Measurements from ENCODE around the gene C7orf33. TPM values are rescaled to one million over a fixed set of nuclear protein-coding genes. Genes with fewer than 3 reads are reported as not detected.

The C7orf33 gene
- total RNA-seq, 1 experiment from 2014 or later, result not detected

GRCh38 chr7:148652773-148653172 lies 62.2 kb downstream of the C7orf33 start:
- H3K9me3 Mint-ChIP-seq, result no peaks in the 10 kb centered on the region
- DNase-seq (ENCODE audit: low spot score) (no peak), ATAC-seq (no peak)
- CTCF ChIA-PET, result no interaction called here
- H3K36me3 Mint-ChIP-seq, result no peaks in the 10 kb centered on the region
- no peaks in the 10 kb centered on the region for H3K4me1 Mint-ChIP-seq
- no peaks in the 10 kb centered on the region for H3K27me3 Mint-ChIP-seq (ENCODE audit: low read depth)
- POLR2A ChIA-PET, result no interaction called here
- no peak overlapping the region for H3K27ac Mint-ChIP-seq
- H3K4me3 Mint-ChIP-seq, result no peak overlapping the region
- TF ChIP-seq ZNF512 (CRISPR knock-in tag; IDR thresholded peaks at IDR 0.05; ENCODE audit: borderline replicate concordance) (no peak), SMAD4 (CRISPR knock-in tag; IDR thresholded peaks at IDR 0.05) (no peak), TEAD1 (CRISPR knock-in tag; IDR thresholded peaks at IDR 0.05) (no peak), ZBTB43 (CRISPR knock-in tag; IDR thresholded peaks at IDR 0.05) (no peak), FOXP1 (CRISPR knock-in tag; IDR thresholded peaks at IDR 0.05; ENCODE audit: borderline replicate concordance) (no peak), ZNF263 (CRISPR knock-in tag; IDR thresholded peaks at IDR 0.05; ENCODE audit: low read depth) (no peak), MLX (CRISPR knock-in tag; IDR thresholded peaks at IDR 0.05) (no peak), CTCF (IDR thresholded peaks at IDR 0.05) (no peak), GRHL2 (CRISPR knock-in tag; IDR thresholded peaks at IDR 0.05; ENCODE audit: insufficient replicate concordance, severe bottlenecking) (no peak), TCF7 (CRISPR knock-in tag; IDR thresholded peaks at IDR 0.05; ENCODE audit: low read depth) (no peak), ZNF423 (CRISPR knock-in tag; IDR thresholded peaks at IDR 0.05) (no peak), MXD4 (CRISPR knock-in tag; IDR thresholded peaks at IDR 0.05; ENCODE audit: borderline replicate concordance) (no peak), USF1 (CRISPR knock-in tag; IDR thresholded peaks at IDR 0.05) (no peak), GTF2I (CRISPR knock-in tag; conservative IDR thresholded peaks at IDR 0.05) (no peak), SP1 (CRISPR knock-in tag; conservative IDR thresholded peaks at IDR 0.05) (no peak), E2F1 (CRISPR knock-in tag; IDR thresholded peaks at IDR 0.05) (no peak)

- no peak for ATAC-seq
- CTCF ChIA-PET, result interaction anchor here (1.3 kb wide), 1 partner anchor 90 kb away, joined by 4 read pairs; no protein-coding TSS in a partner anchor
- TF ChIP-seq FOXJ3 (CRISPR knock-in tag; IDR thresholded peaks at IDR 0.05; ENCODE audit: borderline replicate concordance), result no peak
- TF ChIP-seq ZNF121 (CRISPR knock-in tag; IDR thresholded peaks at IDR 0.05), result no peak
- no peak for TF ChIP-seq ZNF396 (CRISPR knock-in tag; IDR thresholded peaks at IDR 0.05; ENCODE audit: borderline replicate concordance)
- no peak for TF ChIP-seq JUN (CRISPR knock-in tag; IDR thresholded peaks at IDR 0.05)
- no peak for TF ChIP-seq HMGXB4 (CRISPR knock-in tag; IDR thresholded peaks at IDR 0.05)
- TF ChIP-seq ETV6 (CRISPR knock-in tag; IDR thresholded peaks at IDR 0.05), result no peak
- no peak for TF ChIP-seq JAZF1 (CRISPR knock-in tag; IDR thresholded peaks at IDR 0.05)
- TF ChIP-seq E2F5 (CRISPR knock-in tag; IDR thresholded peaks at IDR 0.05), result no peak
- no peak for TF ChIP-seq E2F4 (CRISPR knock-in tag; IDR thresholded peaks at IDR 0.05; ENCODE audit: borderline replicate concordance, low read depth)
These were observed 67.4 kb downstream of the C7orf33 start for GRCh38 chr7:148657929-148658328.

More at GRCh38 chr7:148657929-148658328, 67.4 kb downstream of the C7orf33 start:
- POLR2A ChIA-PET, result no interaction called here
- Mint-ChIP-seq H3K36me3 (no peaks in the 10 kb centered on the region), H3K9me3 (peaks cover 4% of the 10 kb centered on the region), H3K27ac (no peak overlapping the region), H3K4me1 (no peaks in the 10 kb centered on the region), H3K4me3 (no peak overlapping the region), H3K27me3 (ENCODE audit: low read depth) (no peaks in the 10 kb centered on the region)
- DNase-seq (ENCODE audit: low spot score), result no peak
